ENCODE measurements around the gene RAP1GAP2.
"Not testable (repeated sequence)": the region's sequence is repeated elsewhere in the genome, so short reads cannot be mapped to it uniquely, and the experiment has no call there.

RAP1GAP2 gene

DNA sequence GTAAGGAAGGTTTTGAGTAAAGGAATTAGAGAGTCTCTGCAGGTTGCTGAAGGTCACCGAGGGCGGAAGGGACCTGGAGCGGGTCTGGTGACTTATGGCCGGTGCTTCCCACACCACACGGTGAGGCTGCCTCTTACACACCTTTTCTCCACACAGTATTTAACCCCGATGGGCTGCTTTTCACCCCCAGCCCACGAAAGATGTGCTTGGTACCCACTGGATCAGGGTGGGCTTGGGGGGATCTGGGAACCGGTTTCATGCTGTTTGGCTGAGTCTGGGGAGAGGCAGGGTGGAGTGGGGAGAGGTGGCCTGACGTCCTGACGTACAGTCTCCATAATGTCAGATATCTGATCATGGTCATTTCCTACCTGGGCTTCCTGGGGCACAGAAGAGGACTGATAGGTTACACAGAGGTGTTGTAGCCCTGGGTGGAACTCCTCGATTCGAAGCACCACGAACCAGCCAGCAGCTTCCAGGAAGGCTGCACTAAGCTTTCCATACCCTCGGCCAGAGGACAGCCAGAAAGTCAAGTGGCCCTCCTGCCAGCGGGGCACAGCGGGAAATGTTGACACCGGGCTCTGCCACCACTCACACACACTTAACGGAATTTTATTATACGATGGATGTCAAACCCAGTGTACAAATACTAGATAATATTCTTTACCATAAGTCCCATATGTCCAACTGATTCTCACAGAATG lies 233.1 kb downstream of the RAP1GAP2 start:
- peak; percentile 41 for DNase-seq

DNA sequence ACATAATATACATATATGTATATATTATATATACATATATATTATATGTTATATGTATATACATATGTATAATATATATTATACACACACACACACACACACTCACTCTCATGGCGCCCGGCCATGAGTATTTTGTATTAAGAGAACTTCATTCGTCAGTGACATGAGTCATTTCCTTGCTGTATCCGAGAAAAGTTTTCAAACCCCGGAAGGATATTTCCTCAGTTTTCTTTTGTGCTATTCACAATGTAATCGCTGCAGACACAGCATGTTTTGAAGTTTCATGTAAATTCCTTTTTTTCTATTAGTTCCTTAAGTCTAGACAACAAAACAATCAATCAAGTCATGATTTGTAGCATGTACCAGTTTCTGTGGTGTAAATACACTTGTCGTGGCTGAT lies 233.9 kb downstream of the RAP1GAP2 start:
- no peak for DNase-seq

DNA sequence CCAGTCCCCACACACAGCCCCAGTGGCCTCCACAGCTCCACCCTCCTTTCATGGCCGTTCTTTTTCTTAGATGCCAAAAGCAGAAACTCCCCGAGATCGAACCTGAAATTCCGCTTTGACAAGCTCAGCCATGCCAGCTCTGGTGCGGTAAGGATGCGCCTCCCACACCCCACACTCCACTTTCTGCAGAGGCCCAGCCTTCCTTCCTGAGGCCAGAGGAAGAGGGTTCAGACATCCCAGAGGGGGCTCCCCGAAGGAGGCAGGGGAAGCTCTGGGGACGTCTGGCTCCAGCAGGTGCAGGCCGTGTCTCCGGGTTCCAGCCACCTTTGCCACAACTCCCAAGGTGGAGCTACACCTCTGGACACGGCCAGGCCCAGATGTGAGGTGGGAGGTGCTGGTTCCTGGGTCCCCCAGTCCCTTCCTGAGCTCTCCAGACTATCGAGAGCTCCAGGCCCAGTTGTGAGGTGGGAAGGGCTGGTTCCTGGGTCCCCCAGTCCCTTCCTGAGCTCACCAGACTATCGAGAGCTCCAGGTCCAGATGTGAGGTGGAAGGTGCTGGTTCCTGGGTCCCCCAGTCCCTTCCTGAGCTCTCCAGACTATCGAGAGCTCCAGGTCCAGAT lies 234.7 kb downstream of the RAP1GAP2 start:
- DNase-seq: peak; percentile 43

DNA sequence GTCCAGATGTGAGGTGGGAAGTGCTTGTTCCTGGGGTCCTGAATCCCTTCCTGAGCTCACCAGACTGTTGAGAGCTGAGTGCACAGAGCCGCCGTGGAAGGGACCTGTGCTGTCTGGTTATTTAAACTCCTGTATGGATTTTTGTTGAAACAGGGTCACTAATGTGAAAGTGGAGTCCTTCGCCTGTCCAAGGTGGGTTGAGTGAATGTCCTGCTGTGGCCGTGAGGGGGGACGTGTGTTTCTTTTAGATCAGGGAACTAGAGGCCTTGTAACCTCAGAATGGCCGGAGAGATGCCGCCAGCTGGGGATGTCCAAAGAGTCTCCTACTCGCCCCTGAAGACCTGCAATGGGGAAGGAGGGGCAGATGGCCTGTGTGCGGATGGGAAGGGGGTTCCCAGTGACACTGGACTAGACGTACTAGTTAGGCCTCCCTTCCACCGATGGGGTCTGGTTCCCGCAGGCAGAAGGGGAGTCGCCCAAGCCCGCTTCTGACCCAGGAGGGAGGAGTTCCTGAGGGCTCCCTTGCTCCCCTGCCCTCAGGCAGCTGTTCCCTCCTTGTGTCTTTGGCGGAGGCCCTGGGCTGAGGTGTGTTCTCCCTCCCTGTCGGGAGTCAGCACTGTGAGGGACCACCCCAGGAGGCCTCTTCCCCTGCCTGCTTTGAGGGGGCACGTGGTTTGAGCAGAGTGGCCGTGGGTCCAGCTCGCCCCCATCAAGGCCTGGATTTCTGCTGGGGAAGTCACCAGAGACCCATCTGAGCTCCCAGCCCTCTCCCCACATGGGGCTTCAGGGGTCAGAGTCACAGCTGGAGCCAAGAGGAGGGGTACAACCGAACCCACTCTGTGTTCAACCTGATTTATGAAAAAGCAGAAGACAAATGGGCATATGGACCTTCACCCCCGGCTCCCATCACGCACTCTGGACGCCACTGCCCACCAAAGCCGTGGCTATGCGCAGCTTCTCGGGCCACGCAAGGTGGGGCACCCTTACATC lies 236.3 kb downstream of the RAP1GAP2 start:
- peak; percentile 51 for DNase-seq

DNA sequence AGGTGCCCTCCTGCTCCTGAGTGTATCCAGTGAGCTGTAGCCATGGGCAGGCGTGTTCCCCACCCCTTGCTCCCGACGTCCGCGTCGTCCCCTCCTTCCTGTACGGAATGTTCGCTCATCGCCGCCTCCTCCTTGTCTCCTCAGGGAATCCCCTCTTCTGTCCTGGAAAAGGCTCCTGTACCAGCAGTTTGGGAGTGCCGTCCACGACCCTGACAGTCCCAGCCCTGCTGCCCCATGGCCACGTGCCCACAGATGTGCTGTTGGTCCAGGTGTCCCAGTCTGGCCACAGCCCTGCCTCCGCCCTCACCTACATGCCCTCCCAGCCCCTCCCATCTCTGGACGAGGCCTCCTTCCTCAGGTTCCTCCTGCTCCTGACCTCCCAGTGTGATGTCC lies 237.0 kb downstream of the RAP1GAP2 start:
- peak; percentile 51 for DNase-seq

DNA sequence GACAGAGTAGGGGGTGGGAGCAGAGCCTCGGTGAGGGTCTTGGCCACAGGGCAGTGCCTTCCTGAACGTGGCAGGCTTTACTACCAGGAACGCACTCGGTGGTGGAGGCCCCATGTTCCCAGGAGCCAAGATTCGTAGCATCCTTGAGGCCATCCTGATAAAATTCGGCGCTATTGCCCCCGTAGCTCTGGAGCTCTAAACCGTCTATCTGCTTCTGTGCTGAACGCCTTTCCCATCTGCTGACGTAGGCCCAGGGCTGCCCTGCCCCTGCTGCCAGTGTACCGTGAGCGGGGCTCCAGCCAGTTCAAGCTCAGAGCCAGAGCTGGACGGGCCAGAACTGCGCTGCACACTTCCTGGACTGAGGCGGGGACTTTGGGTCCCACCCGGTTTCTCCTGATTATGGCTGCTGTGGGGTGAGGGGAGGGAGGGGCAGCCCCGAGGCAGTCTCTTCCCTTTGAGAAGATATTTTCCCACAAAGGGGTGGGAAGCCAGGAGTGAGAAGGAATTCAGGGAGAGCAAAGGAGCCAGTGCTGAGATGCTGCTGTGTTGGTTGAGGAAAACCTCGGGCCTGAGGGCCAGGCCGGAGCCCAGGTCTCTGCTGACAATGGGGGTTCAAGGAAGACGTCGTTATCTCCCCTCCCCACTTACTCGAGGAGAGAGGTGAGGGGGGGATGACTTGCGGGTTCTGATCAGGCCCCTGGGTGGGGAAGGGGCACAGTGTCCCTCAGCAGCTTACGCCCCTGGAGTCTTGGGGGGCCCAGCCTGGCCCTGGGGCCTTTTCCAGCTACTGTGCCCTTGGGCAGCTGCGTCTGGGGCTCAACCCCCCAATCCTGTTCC lies 237.7 kb downstream of the RAP1GAP2 start:
- DNase-seq: peak; percentile 51

DNA sequence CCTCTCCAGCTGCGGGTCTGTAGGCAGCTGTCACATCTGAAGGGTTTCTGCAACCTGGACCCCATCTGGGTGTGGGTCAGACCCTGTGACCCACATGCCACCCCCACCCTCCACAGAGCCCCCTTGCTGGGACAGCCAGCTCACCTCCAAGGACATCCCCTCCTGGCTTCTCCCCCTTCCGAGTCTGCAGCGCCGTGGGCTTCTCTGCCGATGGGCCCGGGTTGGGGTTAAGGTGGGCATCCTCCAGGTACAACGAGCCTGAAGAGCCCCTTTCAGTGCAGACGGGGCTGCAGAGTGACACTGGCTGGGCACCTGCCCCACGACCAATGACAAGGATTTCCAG lies 238.3 kb downstream of the RAP1GAP2 start:
- peak; percentile 50 for DNase-seq

DNA sequence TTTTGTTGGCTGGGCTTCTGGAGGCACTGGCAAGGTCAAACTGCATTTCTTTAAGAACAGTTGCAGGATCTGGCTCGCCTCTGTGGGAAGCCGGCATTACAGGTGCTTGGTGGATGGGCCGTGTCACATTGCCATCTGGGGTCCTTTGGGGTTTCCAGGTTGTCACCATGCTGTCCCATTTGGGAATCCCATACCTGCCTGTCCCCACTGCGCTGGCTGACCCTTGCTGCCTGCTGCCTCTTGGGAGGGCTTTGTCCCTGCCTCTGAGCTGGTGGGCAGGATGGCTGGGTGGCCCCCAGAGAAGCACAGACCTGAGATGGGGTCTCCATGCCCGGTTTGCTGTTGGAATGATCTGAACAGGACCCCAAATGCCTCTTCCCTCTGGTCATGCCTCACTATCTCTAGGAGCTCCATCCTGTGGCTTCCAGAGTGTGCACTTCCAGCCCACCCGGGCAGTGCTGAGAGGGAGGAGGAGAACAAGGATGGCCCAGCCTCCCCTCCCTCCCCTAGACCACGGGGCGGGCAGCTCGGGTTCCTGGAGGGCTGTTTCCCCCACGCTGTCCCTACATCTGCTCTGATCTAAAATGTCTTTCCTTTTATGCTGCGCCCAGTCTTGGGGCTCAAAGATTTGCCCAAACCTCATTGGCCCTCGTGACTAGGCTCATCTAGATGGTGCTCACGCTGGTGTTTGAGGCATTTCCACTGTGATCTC lies 239.2 kb downstream of the RAP1GAP2 start:
- peak; percentile 46 for DNase-seq

DNA sequence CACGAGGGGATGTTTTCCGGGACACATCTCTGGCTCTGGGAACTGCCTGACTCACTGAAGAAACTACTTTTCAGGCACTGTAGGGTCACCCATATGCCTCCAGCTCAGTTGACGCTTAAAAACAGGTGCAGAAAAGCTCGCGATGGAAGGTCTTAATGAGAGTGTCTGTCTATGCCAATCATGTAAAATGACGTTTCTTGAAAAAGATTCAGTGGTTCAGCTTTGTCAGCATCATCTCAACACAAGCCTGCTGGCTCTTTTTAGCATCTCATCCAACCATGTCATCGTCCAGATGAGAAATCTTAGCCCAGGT lies 239.7 kb downstream of the RAP1GAP2 start:
- no peak for DNase-seq

DNA sequence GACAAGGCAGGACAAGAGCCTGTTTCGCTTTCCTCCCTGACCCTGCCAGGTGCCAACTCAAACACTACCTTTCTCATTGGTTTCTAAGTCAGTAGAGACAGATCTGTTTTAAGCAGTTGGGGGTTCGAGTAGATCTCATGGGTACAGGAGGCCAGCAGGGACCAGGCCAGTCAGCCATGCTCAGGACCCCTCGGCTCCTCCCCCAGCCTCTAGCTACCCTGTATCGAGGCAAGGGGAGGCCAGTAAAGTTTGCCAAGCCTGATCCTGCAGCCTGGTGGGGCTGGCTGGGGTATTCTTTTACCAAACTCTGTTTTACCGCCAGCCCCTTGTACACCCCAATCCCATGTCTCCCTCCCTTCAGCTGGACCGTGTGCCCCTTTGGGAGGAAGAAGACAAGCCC lies 240.6 kb downstream of the RAP1GAP2 start:
- DNase-seq: peak; percentile 43

DNA sequence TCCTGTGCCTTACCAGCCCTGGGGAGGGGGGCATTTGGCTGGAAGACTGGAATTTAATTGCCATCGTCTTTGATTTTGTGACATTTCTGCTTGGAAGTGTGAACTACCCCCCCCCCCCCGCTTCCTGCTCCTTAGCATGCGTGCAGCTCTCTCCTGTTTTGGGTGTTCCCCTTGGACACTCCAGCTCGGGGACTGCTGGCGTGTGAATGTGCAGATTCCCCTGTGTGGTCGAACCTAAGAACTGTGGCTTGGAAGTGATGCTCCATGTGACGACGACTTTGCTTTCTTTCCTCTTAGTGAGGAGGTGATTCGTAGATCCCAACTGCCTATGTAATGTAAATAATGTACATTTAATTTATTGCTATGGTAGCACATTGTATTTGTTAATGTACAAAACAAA lies 241.0 kb downstream of the RAP1GAP2 start:
- DNase-seq: peak; percentile 44

DNA sequence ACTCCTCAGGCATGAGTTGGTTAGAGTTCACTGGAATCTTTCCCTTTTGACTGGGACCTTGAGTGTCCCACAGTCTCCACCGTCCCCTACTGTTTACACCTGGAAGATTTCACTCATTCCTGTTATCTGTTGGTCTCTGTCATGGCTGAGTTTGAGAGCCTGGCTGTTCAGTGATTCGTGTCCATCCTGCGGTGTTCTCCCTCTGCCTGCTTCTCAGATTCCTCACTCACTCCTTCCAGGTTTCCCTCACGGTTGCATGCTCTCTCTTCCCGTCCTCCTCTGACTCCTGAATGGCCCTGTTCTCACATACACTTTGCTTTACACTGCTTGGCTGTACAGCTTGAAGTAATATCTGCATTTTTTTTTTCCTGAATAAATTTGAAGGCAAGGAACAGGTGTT lies 242.7 kb downstream of the RAP1GAP2 start:
- peak; percentile 51 for DNase-seq

DNA sequence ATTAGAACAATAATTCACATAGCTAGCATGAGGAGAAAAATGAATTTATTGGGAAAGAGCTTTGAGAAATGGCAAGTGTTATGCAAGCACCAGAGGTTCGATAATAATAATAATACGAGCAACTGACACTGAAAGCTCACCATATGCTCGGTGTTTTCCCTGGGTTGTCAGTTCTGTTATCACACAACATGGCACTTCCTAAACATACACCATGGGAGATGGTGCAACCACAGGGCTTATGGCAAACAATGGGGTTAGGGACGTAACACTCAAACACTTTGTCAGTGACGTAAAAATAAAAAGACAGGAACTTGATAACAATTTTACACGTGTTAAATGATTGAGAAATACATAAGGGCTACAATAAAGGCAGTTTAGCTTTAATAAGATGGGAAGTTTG lies 243.5 kb downstream of the RAP1GAP2 start:
- peak; percentile 31 for DNase-seq

DNA sequence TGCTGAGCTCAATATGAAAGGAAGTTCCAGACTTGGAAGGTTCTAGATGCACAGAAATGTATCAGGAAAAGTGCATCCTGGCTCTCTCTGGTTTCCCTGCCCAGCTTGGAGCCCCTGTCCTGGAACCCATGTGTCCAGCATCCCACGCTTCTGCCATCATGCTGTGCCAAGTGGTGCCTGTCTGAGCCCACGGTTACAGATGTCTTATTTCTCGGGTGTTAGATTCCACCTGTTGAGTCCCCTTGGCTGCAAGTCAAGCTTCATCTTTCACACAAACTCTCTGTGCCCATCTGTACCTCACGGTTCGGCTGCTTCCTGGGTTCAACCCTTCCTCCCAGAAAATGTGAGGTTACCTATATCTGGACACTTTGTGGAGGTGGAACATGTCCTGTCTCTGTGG lies 244.6 kb downstream of the RAP1GAP2 start:
- DNase-seq: peak; percentile 22

DNA sequence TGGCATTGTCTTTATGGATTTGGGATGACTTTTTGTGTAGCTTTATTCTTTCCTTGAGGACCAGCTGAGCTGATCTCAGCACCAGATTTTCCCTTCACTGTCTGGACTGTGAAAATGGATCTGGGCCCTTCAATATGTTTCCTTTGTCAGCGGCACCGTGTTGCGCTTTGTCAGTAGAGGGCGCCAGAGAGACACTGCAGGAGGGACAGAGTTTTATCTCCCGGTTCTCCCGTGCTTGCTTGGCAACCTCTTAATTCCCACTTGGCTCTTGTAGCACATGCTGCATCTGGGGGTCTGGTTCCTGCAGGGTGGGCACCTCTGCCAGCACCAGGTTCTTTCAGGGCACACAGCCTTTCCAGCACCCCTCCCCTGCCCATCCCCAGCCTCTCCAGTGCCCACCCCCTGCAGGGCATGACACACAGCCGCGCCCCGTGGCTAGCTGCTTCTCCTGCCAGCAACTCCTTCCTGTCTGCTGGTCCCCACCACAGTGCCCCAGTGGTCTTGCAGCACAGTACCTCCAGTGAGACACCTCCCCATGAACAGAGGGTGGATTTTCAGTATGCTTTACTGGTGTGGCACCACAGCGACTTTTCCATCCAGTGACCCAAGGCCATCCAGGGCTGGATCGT lies 247.6 kb downstream of the RAP1GAP2 start:
- peak; percentile 52 for DNase-seq

DNA sequence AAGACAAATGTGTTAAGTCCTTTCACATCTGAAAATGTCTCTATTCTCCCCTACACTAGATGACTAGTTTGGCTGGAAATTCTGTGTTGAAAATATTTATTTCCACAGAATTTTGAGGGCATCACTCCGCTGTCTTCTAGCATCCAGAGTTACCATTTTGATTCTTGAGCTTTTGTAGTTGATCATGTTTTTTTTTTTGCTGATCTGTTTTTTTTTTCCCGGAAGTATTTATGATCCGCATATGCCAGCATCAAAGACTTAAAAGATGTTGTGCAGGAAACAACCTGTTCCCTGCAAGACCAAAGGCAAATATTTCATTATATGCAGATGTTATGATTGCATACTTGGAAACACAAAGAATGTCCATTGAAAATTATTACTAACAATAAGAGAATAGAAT lies 250.5 kb downstream of the RAP1GAP2 start:
- DNase-seq: no peak

DNA sequence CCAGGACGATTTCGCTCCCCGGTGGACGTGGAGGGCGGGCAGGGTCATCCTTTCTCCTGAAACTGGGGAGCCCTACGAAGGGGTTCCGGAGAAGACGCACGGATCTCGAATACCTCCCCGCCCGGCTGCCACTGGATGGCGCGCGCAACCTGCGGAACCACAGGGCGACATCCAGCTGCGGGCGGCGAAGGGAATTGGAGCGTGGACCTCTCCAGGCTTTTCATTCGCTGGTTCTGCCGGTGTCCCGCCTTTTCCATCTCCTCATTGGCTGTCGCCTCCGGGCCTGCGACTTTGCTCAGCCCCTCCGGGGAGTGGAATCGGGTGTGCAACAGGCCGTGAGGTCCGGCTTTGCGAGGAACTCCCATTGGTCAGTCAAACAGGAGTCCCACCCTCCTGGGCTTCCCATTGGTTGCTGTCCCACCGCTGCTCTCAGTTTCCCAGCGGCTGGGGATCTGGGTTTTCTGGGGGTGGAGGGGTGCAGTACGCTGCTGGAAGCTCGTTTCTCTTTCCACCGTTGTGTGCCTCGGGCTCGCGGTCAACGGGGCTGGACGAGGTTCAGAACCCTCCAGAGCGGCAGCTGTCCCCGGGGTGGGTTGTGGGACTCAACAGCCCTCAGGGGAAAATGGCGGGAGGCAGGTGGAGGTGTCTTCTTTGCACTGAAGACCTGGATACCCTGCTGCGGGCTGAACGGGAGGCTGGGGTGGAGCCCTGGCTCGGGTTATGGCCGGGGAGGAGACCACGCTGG lies 252.7 kb downstream of the RAP1GAP2 start:
- DNase-seq: peak; percentile 100

DNA sequence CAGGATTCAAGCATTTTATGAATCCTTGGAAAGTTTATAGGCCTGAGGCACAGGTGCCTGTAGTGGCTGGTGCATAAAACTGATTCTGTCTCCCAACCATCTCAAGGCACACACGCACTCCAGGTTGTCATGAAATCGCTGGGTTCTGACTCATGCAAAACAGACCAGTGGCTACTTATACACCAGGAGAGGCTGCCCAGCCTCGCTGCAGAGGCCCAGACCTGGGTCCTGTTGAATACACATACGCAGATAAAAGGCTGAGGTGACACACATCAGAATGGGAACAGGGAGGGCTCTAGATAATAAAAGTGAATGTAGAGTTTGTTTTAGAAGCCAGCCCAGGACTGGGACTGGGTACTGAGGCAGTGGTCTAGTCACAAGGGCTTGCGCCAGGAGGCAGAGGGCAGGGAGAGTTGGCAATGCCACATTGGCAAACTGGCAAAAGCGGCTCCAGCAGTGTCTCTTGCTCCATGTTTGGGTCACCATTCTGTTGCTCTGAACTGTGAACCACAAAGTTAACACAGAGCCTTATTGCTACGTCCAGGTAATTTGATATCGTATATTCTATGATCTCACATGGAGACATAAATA lies 253.6 kb downstream of the RAP1GAP2 start:
- peak; percentile 63 for DNase-seq

DNA sequence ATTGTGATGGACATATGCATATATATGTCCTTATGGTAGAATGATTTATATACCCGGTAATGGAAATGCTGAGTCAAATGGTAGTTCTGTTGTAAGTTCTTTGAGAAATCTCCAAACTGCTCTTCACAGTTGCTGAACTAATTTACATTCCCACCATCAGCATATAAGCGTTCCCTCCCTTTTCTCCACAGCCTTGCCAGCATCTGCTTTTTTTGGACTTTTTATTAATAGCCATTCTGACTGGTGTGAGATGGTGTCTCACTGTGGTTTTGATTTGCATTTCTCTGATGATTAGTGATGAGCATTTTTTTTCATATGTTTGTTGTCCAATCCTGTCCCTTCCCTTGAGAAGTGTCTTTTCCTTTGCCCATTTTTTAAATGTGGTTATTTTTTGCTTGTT lies 258.6 kb downstream of the RAP1GAP2 start:
- DNase-seq: not testable (repeated sequence)

DNA sequence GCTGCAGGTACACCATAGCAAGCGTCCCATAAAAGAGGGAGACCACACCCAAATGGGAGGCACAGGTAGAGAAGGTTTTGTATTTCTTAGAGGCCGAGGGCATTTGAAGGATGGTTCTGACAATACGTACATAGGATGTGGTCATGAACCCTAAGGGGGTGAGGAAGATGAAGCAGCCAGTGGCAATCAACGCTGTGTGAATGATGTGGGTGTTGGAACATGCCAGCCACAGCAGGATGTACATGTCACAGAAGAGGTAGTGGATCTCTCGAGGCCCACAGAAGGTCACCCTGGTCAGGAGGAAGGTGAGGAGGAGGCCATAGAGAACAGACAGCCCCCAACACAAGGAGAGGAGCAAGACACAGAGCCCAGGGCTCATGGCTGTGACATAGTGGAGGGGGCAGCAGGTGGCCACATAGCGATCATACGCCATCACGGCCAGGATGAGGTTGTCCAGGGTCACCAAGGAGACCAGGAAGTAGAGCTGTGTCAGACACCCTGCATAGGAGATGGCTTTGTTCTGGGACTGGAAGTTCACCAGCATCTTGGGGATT lies 266.7 kb downstream of the RAP1GAP2 start:
- DNase-seq: not testable (repeated sequence)
